ENCODE data around the gene CBX7.
"Not testable (repeated sequence)": the region's sequence is repeated elsewhere in the genome, so short reads cannot be mapped to it uniquely, and the experiment has no call there.

Gene CBX7

GRCh38 chr22:39174498-39175352, 22.2 kb upstream of the CBX7 start:
- peak; percentile 28 to 33 for DNase-seq (ENCODE audit: low read depth in 2 of 2)

GRCh38 chr22:39173787-39174497, 21.5 kb upstream of the CBX7 start:
- DNase-seq (ENCODE audit: low read depth in 2 of 2): no peak

GRCh38 chr22:39173050-39173706, 20.7 kb upstream of the CBX7 start:
- no peak for DNase-seq (ENCODE audit: low read depth in 2 of 2)

- DNase-seq (ENCODE audit: low read depth in 2 of 2): not testable (repeated sequence)
Measured at GRCh38 chr22:39172265-39173049, 20.0 kb upstream of the CBX7 start.

- no peak for DNase-seq (ENCODE audit: low read depth in 2 of 2)
Measured at GRCh38 chr22:39171623-39172264, 19.3 kb upstream of the CBX7 start.

GRCh38 chr22:39170825-39171622, 18.5 kb upstream of the CBX7 start:
- DNase-seq (ENCODE audit: low read depth in 2 of 2): peak; percentile 82 to 84

GRCh38 chr22:39169797-39170466, 17.5 kb upstream of the CBX7 start:
- no peak for DNase-seq (ENCODE audit: low read depth in 2 of 2)

- no peak for DNase-seq (ENCODE audit: low read depth in 2 of 2)
Measured at GRCh38 chr22:39166547-39166946, 14.1 kb upstream of the CBX7 start.

- DNase-seq (ENCODE audit: low read depth in 2 of 2): not testable (repeated sequence)
Measured at GRCh38 chr22:39156093-39156492, 3.6 kb upstream of the CBX7 start.

GRCh38 chr22:39155421-39155820, 2.9 kb upstream of the CBX7 start:
- no peak for DNase-seq (ENCODE audit: low read depth in 2 of 2)

- no peak for DNase-seq (ENCODE audit: low read depth in 2 of 2)
Measured at GRCh38 chr22:39153220-39153717, 789 bp upstream of the CBX7 start.

- no peak for DNase-seq (ENCODE audit: low read depth in 2 of 2)
Measured at GRCh38 chr22:39152024-39152510, 413 bp downstream of the CBX7 start.

- no peak for DNase-seq (ENCODE audit: low read depth in 2 of 2)
Measured at GRCh38 chr22:39151329-39151975, 1.0 kb downstream of the CBX7 start.

GRCh38 chr22:39150848-39151215, 1.6 kb downstream of the CBX7 start:
- DNase-seq (ENCODE audit: low read depth in 2 of 2): no peak

GRCh38 chr22:39149915-39150847, 2.3 kb downstream of the CBX7 start:
- no peak for DNase-seq (ENCODE audit: low read depth in 2 of 2)

GRCh38 chr22:39148727-39149535, 3.5 kb downstream of the CBX7 start:
- peak; percentile 48 to 65 for DNase-seq (ENCODE audit: low read depth in 2 of 2)
